Progenitor cell of endocrine pancreas (in vitro differentiated cells): Measurements from ENCODE around the gene HMG20A. TPM values are rescaled to one million over a fixed set of nuclear protein-coding genes. Genes with fewer than 3 reads are reported as not detected.

Source experiments
- DNase-seq: peaks from one replicate; pipeline ENCODE4 v3.0.0; 2021; ENCODE audit warnings: low spot score; ENCODE audit not compliant: unreplicated experiment
- H3K27ac Mint-ChIP-seq: 2 replicates; pipeline ENCODE4 v1.8.0; 2021; ENCODE audit warnings: mild to moderate bottlenecking, moderate library complexity, mixed read lengths
- H3K27me3 Mint-ChIP-seq: 2 replicates; pipeline ENCODE4 v1.8.0; 2021; ENCODE audit warnings: mixed read lengths
- H3K36me3 Mint-ChIP-seq: 2 replicates; pipeline ENCODE4 v1.8.0; 2022; ENCODE audit warnings: mixed read lengths; ENCODE audit not compliant: insufficient read depth
- H3K4me1 Mint-ChIP-seq: 2 replicates; pipeline ENCODE4 v1.8.0; 2021; ENCODE audit warnings: low read depth, mixed read lengths
- H3K4me3 Mint-ChIP-seq: 2 replicates; pipeline ENCODE4 v1.8.0; 2021; ENCODE audit warnings: low read depth, mild to moderate bottlenecking, moderate library complexity, mixed read lengths
- H3K9me3 Mint-ChIP-seq: 2 replicates; pipeline ENCODE4 v1.8.0; 2021; ENCODE audit warnings: low read depth, mixed read lengths
- CTCF ChIP-seq: fragments of 200-600 bp; sonication (generic); IDR thresholded peaks from one replicate; pipeline ENCODE4 v1.5.0; 2021; ENCODE audit warnings: antibody characterized with exemption, mild to moderate bottlenecking; ENCODE audit not compliant: unreplicated experiment
- total RNA-seq: library from RNA; stranded (reverse); gene quantifications from 2 replicates; pipeline ENCODE4 v1.2.1, GENCODE V29; 2021

The HMG20A gene
- total RNA-seq, 1 donor from 2014 or later = 46.0 TPM

- peaks cover 3% of the 10 kb centered on the region for H3K9me3 Mint-ChIP-seq
- no peaks in the 10 kb centered on the region for H3K36me3 Mint-ChIP-seq
- no peak overlapping the region for H3K4me3 Mint-ChIP-seq
- no peaks in the 10 kb centered on the region for H3K27me3 Mint-ChIP-seq
- H3K27ac Mint-ChIP-seq = peak overlapping the region; percentile 38
- no peak for DNase-seq
- H3K4me1 Mint-ChIP-seq = peaks cover 14% of the 10 kb centered on the region
- TF ChIP-seq CTCF = no peak
Measured at GRCh38 chr15:77507911-77508310, 87.2 kb downstream of the HMG20A start.

- Mint-ChIP-seq H3K9me3 (peaks cover 3% of the 10 kb centered on the region), H3K27ac (no peak overlapping the region), H3K4me3 (no peak overlapping the region), H3K4me1 (peaks cover 14% of the 10 kb centered on the region), H3K36me3 (no peaks in the 10 kb centered on the region), H3K27me3 (no peaks in the 10 kb centered on the region)
- no peak for DNase-seq
- TF ChIP-seq CTCF = no peak
Measured at GRCh38 chr15:77508541-77509243, 88.0 kb downstream of the HMG20A start.

- Mint-ChIP-seq H3K36me3 (no peaks in the 10 kb centered on the region), H3K4me1 (peaks cover 14% of the 10 kb centered on the region), H3K4me3 (no peak overlapping the region), H3K27ac (no peak overlapping the region), H3K9me3 (peaks cover 3% of the 10 kb centered on the region), H3K27me3 (no peaks in the 10 kb centered on the region)
- TF ChIP-seq CTCF = no peak
- no peak for DNase-seq
Measured at GRCh38 chr15:77510066-77511057, 89.7 kb downstream of the HMG20A start.

- H3K4me1 Mint-ChIP-seq = peaks cover 14% of the 10 kb centered on the region
- H3K9me3 Mint-ChIP-seq = peaks cover 3% of the 10 kb centered on the region
- H3K27me3 Mint-ChIP-seq = no peaks in the 10 kb centered on the region
- no peaks in the 10 kb centered on the region for H3K36me3 Mint-ChIP-seq
- no peak for TF ChIP-seq CTCF
- H3K4me3 Mint-ChIP-seq = no peak overlapping the region
- DNase-seq = no peak
- no peak overlapping the region for H3K27ac Mint-ChIP-seq
Measured at GRCh38 chr15:77511869-77512268, 91.2 kb downstream of the HMG20A start.

GRCh38 chr15:77513226-77513625, 92.5 kb downstream of the HMG20A start:
- H3K27ac Mint-ChIP-seq = no peak overlapping the region

More at GRCh38 chr15:77513226-77513625, 92.5 kb downstream of the HMG20A start:
- Mint-ChIP-seq H3K27me3 (no peaks in the 10 kb centered on the region), H3K36me3 (no peaks in the 10 kb centered on the region), H3K4me1 (peaks cover 3% of the 10 kb centered on the region), H3K9me3 (peaks cover 3% of the 10 kb centered on the region), H3K4me3 (no peak overlapping the region)
- no peak for TF ChIP-seq CTCF
- DNase-seq = no peak
